NOMO-1 treated with DMSO at 0.1 percent for 48 hours (cell line): ENCODE measurements around the gene CZIB.
A peak's percentile ranks its signal among the peaks of the same experiment; 100 is the strongest.
"Not testable (repeated sequence)": the region's sequence is repeated elsewhere in the genome, so short reads cannot be mapped to it uniquely, and the experiment has no call there.

ENCODE experiments used
- DNase-seq: peaks from one replicate; lab custom pipeline; 2025; ENCODE audit not compliant: unreplicated experiment; lab: John Stamatoyannopoulos, UW

Gene CZIB

GRCh38 chr1:53238197-53239155, 18.0 kb upstream of the CZIB start, which contains the start of gene MAGOH:
MAGOH (minus strand) TSS chr1:53238518; CDS start chr1:53238448, 70 bp downstream.
- peak; percentile 94 for DNase-seq

- no peak for DNase-seq
Measured at GRCh38 chr1:53237638-53238037, 17.2 kb upstream of the CZIB start.

- no peak for DNase-seq
Measured at GRCh38 chr1:53220962-53221286, 490 bp upstream of the CZIB start.

- DNase-seq = no peak
Measured at GRCh38 chr1:53219711-53220110, 723 bp downstream of the CZIB start.

- no peak for DNase-seq
Measured at GRCh38 chr1:53218201-53218600, 2.2 kb downstream of the CZIB start.

GRCh38 chr1:53214376-53214940, 6.0 kb downstream of the CZIB start:
- no peak for DNase-seq

- DNase-seq = no peak
Measured at GRCh38 chr1:53210954-53211353, 9.5 kb downstream of the CZIB start.

GRCh38 chr1:53210352-53210751, 10.1 kb downstream of the CZIB start:
- no peak for DNase-seq

- DNase-seq = no peak
Measured at GRCh38 chr1:53207726-53208125, 12.7 kb downstream of the CZIB start.

- no peak for DNase-seq
Measured at GRCh38 chr1:53206735-53207379, 13.6 kb downstream of the CZIB start.

GRCh38 chr1:53206083-53206685, 14.2 kb downstream of the CZIB start:
- not testable (repeated sequence) for DNase-seq

GRCh38 chr1:53205496-53205895, 14.9 kb downstream of the CZIB start:
- DNase-seq = not testable (repeated sequence)

GRCh38 chr1:53203466-53203865, 17.0 kb downstream of the CZIB start:
- DNase-seq = no peak

GRCh38 chr1:53198241-53198651, 22.2 kb downstream of the CZIB start:
- no peak for DNase-seq

- peak; percentile 15 for DNase-seq
Measured at GRCh38 chr1:53197291-53198200, 22.9 kb downstream of the CZIB start.

GRCh38 chr1:53196485-53197290, 23.7 kb downstream of the CZIB start, which contains the start of gene CPT2:
CPT2 (plus strand) TSS chr1:53196824; CDS start chr1:53196944, 120 bp downstream.
- DNase-seq = peak; percentile 92

- peak; percentile 79 for DNase-seq
Measured at GRCh38 chr1:53196017-53196484, 24.4 kb downstream of the CZIB start.

GRCh38 chr1:53195246-53196016, 25.0 kb downstream of the CZIB start:
- DNase-seq = no peak

GRCh38 chr1:53190210-53190611, 30.2 kb downstream of the CZIB start:
- no peak for DNase-seq
